PFSK-1 (cell line): Measurements from ENCODE around the gene ZKSCAN4.

Source experiments
- FOXP2 ChIP-seq: optimal IDR thresholded peaks from 2 replicates; pipeline ENCODE3; 2011; ENCODE audit warnings: borderline replicate concordance, control low read depth, inconsistent platforms; ENCODE audit not compliant: insufficient read depth; ENCODE audit errors: extremely low read length, extremely low read depth
- POLR2AphosphoS5 ChIP-seq: IDR thresholded peaks from 2 replicates; pipeline ENCODE4 v1.6.1; 2012; ENCODE audit warnings: low read depth, mild to moderate bottlenecking, control low read depth, low read length, moderate library complexity
- REST ChIP-seq, 2 experiments: IDR thresholded peaks; 2 replicates each; pipeline versions ENCODE4 v1.6.1 to v1.8.0; 2011 to 2012; ENCODE audit warnings: low read depth in 2 of 2, low read length in 2 of 2, control low read depth in 1 of 2, inconsistent platforms in 1 of 2, mild to moderate bottlenecking in 1 of 2, moderate library complexity in 1 of 2; ENCODE audit not compliant: insufficient read depth in 1 of 2
- SIN3A ChIP-seq: IDR thresholded peaks from 2 replicates; pipeline ENCODE4 v1.6.1; 2012; ENCODE audit warnings: mild to moderate bottlenecking, low read length, moderate library complexity, borderline replicate concordance; ENCODE audit not compliant: insufficient read depth
- TAF1 ChIP-seq: IDR thresholded peaks from 2 replicates; pipeline ENCODE4 v1.6.1; 2012; ENCODE audit warnings: low read length, control low read depth, borderline replicate concordance; ENCODE audit not compliant: insufficient read depth

DNA sequence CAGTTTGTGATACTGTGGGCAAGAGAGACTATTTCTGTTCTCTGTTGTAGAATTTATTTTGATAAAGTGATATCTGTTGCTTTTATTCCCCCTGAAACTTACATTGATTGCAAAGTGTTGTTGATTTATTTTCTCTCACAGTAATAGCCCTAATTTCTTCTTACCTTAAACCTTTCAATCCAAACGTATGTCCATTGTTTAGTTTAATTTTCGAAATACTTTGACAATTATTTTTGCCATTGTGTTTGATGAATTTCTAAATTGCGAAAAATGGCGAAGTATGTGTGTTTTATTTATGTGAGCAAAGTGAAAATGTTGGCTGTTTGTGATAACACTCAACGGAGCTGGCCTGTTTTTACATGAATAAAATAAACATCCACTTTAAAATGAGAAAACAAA lies 14.5 kb upstream of the ZKSCAN4 start:
- TF ChIP-seq TAF1 (no peak), POLR2AphosphoS5 (no peak), REST (IDR thresholded peaks at IDR 0.05; ENCODE audit: insufficient read depth in 1 of 2, low read depth in 2 of 2, low read length in 2 of 2) (no peak), SIN3A (no peak), FOXP2 (no peak)
